ENCODE measurements around the gene KIF3C.
"Not testable (repeated sequence)": the region's sequence is repeated elsewhere in the genome, so short reads cannot be mapped to it uniquely, and the experiment has no call there.

Gene KIF3C

GRCh38 chr2:25982273-25982967 lies at the start of gene KIF3C:
KIF3C (minus strand) TSS chr2:25982497; CDS start chr2:25981917, 580 bp downstream.
- DNase-seq: no peak

DNA sequence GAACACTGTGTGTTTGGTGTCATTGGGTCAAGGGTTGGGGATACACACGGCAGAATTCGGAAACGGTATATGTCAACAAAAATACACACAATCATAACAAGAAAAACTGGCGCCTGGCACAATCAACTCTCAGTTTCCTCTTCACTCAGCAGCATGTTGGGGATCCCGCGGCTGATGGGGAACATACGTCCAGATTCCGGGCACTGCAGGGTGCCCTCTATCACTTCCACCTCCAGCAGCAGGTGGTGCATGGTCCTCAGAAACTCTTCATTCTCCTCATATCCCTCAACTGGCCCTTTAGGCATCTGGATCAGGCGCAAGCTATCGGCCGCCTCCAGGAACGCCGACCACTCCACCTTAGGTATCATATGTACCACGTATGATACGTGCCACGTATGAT lies 45.8 kb upstream of the KIF3C start:
- not testable (repeated sequence) for DNase-seq

GRCh38 chr2:26025509-26025908 lies 43.2 kb upstream of the KIF3C start:
- DNase-seq: no peak

DNA sequence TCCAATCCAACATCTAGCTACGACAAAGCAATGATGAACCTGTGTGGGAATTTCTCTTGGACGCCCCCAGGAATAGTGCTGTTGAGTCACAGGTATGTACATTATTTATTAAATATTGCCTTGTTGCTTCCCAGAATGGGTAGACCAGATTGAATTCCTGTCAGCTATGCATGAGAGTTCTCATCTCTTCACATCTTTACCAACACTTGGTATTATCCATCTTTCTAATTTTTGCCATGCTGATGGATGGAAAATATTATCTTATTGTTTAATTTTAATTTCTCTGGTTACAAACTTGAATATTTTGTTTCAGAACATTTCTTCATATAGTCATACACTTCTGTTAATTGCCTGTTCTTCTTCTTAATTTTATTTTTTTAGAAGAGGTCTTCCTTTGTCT lies 42.0 kb upstream of the KIF3C start:
- DNase-seq: no peak

- no peak for DNase-seq
Observed at GRCh38 chr2:26020231-26020640, 37.9 kb upstream of the KIF3C start.

- no peak for DNase-seq
Observed at GRCh38 chr2:26018184-26019055, 36.1 kb upstream of the KIF3C start.

DNA sequence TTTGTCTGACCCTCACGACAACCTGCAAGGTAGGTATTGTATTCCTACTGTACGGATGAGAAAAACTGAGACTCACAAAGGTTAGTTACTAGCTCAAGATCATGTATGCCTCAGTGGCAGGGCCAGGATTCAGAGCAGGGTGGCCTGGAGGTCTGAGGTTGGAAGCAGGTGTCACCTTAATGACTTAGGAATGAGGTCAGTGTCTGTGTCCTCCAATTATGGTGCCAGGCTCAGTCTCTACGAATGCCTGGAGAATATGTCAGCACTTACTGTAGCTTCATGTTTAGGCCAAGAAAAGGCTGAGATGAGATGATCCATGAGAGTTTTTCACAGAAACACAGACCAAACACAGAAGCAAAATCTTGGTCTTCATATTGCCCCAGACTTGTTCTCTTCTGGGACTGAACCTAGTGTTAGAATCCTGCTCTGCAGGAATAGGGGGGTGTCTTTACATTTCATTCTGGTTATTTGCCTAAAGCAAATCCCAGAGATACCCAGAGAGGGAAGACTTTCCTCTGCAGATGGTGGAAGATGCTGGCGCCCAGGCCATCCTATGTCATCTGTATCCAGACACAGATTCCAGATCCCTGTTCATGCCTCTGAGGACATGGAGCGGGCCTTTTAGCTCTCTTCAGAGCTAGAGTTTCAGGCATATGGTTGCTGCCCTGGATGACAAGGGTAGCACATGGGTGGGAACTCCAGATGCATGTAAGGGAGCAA lies 35.3 kb upstream of the KIF3C start:
- DNase-seq: no peak

DNA sequence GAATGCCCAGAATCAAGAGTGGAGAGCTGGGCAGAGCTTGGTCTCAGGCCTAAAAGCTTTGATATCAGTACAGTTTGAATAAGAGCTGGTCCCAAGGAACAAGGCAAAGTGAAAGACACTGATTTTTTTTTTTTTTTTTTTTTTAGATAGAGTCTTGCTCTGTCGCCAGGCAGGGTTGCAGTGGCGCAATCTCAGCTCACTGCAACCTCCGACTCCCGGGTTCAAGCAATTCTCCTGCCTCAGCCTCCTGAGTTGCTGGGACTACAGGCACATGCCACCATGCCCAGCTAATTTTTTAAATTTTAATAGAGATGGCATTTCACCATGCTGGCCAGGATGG lies 34.4 kb upstream of the KIF3C start:
- not testable (repeated sequence) for DNase-seq

DNA sequence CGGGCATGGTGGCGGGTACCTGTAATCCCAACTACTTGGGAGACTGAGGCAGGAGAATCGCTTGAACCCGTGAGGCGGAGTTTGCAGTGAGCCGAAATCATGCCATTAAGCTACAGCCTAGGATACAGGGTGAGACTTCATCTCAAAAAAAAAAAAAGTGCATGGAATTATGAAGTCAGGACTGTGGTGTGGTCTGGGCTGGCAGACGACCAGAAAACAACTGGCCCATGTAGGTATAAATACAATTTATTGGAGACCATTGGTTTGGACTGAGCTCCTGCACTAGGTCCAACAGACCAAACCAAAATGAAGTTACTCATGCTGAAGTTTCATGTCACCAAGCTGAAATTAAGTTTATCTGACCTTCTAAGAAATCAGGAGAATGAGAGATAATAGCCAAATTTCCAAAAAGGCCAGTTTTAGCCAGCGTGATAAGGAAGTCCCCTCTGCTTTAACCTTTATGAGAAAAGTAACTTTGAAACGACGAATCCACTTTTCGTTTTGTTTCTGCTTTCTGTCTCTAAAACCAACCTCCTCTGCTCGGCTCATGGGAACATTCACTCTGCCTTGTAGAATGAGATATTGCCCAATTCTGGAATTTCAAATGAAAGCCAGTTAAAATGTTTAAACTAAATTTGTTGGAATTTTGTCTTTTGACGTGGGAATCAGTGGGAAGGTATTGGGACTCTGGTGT lies 33.9 kb upstream of the KIF3C start:
- DNase-seq: no peak

DNA sequence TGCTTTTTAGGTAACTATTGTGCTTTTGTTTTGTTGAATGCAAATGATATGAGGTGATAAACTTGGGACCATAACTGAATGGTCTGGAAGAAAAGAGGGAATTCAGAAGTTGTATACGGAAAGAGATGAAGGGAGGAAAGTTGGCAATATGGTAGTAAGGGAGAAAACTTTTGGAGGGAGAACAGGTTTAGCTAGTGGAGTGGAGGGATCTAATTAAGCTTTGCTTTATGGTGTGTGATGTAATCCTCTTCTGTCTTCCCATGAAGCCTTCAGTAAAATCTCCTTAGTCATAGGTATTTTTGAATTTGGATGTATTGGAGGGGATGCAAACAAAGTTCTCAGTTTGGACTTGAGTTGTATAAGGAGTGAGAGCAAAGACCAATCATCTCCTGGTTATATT lies 31.4 kb upstream of the KIF3C start:
- DNase-seq: no peak

DNA sequence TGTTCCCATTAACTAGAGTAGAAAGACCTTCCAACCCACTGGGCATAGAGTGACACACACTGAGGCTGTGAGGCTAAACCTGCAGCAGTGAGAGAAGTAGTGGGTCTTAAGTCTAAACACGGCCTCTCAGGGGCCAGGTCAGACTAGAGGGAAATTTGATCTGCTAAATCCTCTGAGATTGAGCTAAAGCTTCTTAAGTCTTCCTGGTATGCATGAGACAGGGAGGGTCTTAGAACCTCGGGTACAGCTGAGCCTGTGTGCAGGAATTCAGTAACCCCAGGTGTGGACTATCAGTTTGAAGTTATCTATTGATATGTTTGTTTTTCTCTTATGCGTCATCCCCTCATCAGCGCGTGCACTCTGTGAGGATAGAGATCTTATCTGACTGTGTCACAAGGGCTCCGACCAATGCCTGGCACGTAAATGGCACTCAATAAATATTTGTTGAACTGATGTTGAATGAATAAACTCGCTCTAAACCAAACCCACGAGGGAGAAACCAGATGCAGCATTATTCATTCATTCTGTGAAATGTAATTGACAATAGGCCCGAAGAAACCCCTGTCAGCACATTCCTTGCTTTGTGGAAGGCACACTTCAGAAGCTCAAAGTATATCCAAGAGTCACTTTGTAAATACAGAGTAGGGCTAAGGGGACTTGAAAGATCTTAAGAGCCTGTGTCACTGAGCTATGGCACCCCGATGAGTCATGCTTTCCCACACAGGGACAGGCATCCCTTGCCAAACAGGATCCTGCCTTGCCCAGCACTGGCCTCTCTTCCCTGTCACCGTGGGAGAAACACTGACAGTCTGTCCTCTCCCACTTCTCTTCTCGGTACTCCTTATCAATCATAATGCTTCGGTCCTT lies 29.9 kb upstream of the KIF3C start:
- DNase-seq: no peak

DNA sequence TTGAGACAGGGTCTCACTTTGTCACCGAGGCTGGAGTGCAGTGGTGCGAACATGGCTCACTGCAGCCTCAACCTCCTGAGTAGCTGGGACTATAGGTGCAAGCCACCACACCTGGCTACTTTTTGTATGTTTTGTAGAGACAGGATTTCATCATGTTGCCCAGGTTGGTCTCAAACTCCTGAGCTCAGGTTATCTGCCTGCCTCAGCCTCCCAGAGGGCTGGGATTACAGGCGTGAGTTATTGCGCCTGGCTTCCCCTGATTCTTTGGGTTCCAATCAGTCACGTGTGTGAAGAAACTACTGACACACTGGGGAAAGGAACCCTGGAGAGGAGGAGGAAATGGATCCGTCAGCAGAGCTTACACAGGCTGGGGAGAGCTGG lies 29.3 kb upstream of the KIF3C start:
- no peak for DNase-seq

DNA sequence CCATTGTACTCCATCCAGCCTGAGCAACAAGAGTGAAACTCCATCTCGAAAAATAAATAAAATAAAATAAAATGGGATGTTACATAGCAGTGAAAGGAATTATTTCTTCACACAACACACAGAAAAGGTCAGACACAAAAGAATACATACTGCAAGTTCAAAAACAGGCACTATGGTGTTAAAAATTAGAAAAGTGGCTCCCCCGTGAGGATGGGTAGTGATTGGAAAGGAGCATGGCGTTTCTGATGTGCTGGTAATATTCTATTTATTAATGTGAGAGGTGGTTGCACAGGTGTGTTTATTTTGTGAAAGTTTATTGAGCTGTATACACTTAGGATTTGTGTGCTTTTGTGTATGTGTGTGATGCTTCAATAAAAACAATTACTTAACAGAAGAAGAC lies 28.6 kb upstream of the KIF3C start:
- no peak for DNase-seq

GRCh38 chr2:26009567-26009963 lies 27.3 kb upstream of the KIF3C start:
- DNase-seq: no peak

- DNase-seq: no peak
Observed at GRCh38 chr2:26008851-26009566, 26.7 kb upstream of the KIF3C start.

GRCh38 chr2:26008095-26008494 lies 25.8 kb upstream of the KIF3C start:
- DNase-seq: no peak

- DNase-seq: no peak
Observed at GRCh38 chr2:26002632-26003310, 20.5 kb upstream of the KIF3C start.

DNA sequence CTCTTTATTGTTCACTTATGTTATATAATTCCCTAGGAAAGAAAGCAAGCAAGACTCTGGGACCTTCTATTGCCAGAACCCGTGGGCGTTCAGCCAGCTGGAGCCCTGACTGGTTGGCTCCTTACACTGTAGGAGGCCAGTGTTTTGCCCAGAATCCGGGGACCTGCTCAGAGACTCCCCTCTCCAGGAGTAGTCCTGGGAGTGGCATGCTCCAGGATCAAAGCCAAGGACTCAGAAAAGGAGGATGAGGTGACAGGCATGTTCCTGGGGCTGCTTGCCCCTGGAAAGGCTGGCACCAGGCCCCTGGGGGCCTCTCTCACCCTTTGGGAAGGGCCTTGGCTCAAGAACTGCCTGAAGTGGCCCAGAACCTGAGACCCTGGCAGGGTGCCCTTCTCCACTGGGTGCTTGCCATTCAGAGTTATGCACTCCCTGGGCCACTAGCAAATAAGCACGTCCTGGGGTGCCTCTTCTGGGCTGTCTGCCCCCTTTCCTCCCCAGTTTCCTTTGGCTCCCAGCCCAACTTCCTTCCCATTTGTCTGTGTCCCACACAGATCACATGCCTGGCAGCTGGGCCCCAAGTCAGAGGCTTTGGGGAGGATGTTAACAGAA lies 19.6 kb upstream of the KIF3C start:
- DNase-seq: no peak

- DNase-seq: no peak
Observed at GRCh38 chr2:26000561-26001082, 18.3 kb upstream of the KIF3C start.

GRCh38 chr2:25999406-25999805 lies 17.1 kb upstream of the KIF3C start:
- DNase-seq: not testable (repeated sequence)

Measured in NCI-H1436 treated with DMSO at 0.1 percent for 48 hours (cell line).